Stomach (tissue), 4 donors: ENCODE measurements around the gene DYRK1A.

Experiments used
- CTCF ChIP-seq, 7 experiments: fragments of 450-650 bp in 4 of 7; fragments of 200-600 bp in 3 of 7; sonication (generic) in 3 of 7; IDR thresholded peaks; one replicate each; pipeline ENCODE4 v1.5.1; 2016 to 2019; ENCODE audit warnings: antibody characterized with exemption in 7 of 7, control low read depth in 2 of 7, mild to moderate bottlenecking in 1 of 7
- EP300 ChIP-seq: sonication (generic); formaldehyde crosslinking; IDR thresholded peaks from one replicate; pipeline ENCODE4 v1.6.1; 2017; ENCODE audit warnings: antibody characterized with exemption
- POLR2A ChIP-seq, 4 donors: fragments of 450-650 bp; IDR thresholded peaks; one replicate each; pipeline ENCODE4 v1.6.1; 2016; ENCODE audit warnings: antibody characterized with exemption in 4 of 4, control low read depth in 2 of 4, mild to moderate bottlenecking in 1 of 4, moderate library complexity in 1 of 4
- POLR2AphosphoS5 ChIP-seq, 3 donors: sonication (generic); formaldehyde crosslinking; IDR thresholded peaks; one replicate each; pipeline ENCODE4 v1.6.1; 2016; ENCODE audit warnings: antibody characterized with exemption in 3 of 3

GRCh38 chr21:37342046-37342632 is 24.4 kb upstream of the DYRK1A start:
- TF ChIP-seq CTCF (IDR thresholded peaks at IDR 0.05) (no peak), POLR2AphosphoS5 (IDR thresholded peaks at IDR 0.05) (no peak), POLR2A (IDR thresholded peaks at IDR 0.05) (no peak), EP300 (no peak)
